GM23338 (cell line): ENCODE measurements around the gene TRIO. TPM values are rescaled to one million over a fixed set of nuclear protein-coding genes. Genes with fewer than 3 reads are reported as not detected.
A peak's percentile ranks its signal among the peaks of the same experiment; 100 is the strongest.

ENCODE experiments used
- ATAC-seq: fragments of 200-7000 bp; cut with Tn5 transposase; 3 replicates; pipeline ENCODE4 v1.9.1; 2020
- DNase-seq: peaks from one replicate; pipeline ENCODE4 v3.0.0-alpha.2; 2015; ENCODE audit warnings: low spot score
- H2AFZ ChIP-seq: fragments of 200-600 bp; sonication (generic); 2 replicates; pipeline ENCODE4 v1.8.0; 2016; ENCODE audit warnings: antibody characterized with exemption, mild to moderate bottlenecking, moderate library complexity
- H3F3A ChIP-seq: fragments of 200-600 bp; sonication (generic); replicated peaks from 2 replicates; pipeline ENCODE4 v1.8.0; 2017; ENCODE audit warnings: antibody characterized with exemption, mixed run types, low read depth
- H3K27ac ChIP-seq: fragments of 200-600 bp; sonication (generic); 2 replicates; pipeline ENCODE4 v1.6.1; 2016; ENCODE audit warnings: low read depth
- H3K27me3 ChIP-seq: fragments of 200-600 bp; sonication (generic); 2 replicates; pipeline ENCODE4 v1.8.0; 2016; ENCODE audit warnings: mild to moderate bottlenecking, mixed run types, moderate library complexity; ENCODE audit not compliant: insufficient read depth
- H3K36me3 ChIP-seq: fragments of 200-600 bp; sonication (generic); 2 replicates; pipeline ENCODE4 v1.8.0; 2016; ENCODE audit warnings: mild to moderate bottlenecking; ENCODE audit not compliant: insufficient read depth
- H3K4me1 ChIP-seq: fragments of 200-600 bp; sonication (generic); 2 replicates; pipeline ENCODE4 v1.8.0; 2016; ENCODE audit warnings: mild to moderate bottlenecking, moderate library complexity; ENCODE audit not compliant: insufficient read depth
- H3K4me2 ChIP-seq: fragments of 200-600 bp; sonication (generic); 2 replicates; pipeline ENCODE4 v1.7.1; 2017; ENCODE audit warnings: mixed run types
- H3K4me3 ChIP-seq: fragments of 200-600 bp; sonication (generic); 2 replicates; pipeline ENCODE4 v1.6.1; 2016; ENCODE audit warnings: mixed run types
- H3K79me2 ChIP-seq: fragments of 200-600 bp; sonication (generic); replicated peaks from 2 replicates; pipeline ENCODE4 v1.8.0; 2017; ENCODE audit warnings: mild to moderate bottlenecking; ENCODE audit not compliant: insufficient read depth
- H3K9me2 ChIP-seq: fragments of 200-600 bp; sonication (generic); 2 replicates; pipeline ENCODE4 v1.8.0; 2017; ENCODE audit not compliant: insufficient read depth
- H4K20me1 ChIP-seq: fragments of 200-600 bp; sonication (generic); replicated peaks from 2 replicates; pipeline ENCODE4 v1.8.0; 2017; ENCODE audit warnings: mild to moderate bottlenecking; ENCODE audit not compliant: insufficient read depth
- H3K27ac Mint-ChIP-seq: 2 replicates; pipeline ENCODE4 v1.8.0; 2020; ENCODE audit warnings: inconsistent platforms, mild to moderate bottlenecking, moderate library complexity, mixed read lengths
- H3K27me3 Mint-ChIP-seq: 3 replicates; pipeline ENCODE4 v1.8.0; 2022; ENCODE audit warnings: low read depth, mild to moderate bottlenecking, moderate library complexity, mixed read lengths, inconsistent platforms; ENCODE audit not compliant: insufficient read depth, poor library complexity
- H3K36me3 Mint-ChIP-seq: 3 replicates; pipeline ENCODE4 v1.8.0; 2021; ENCODE audit warnings: low read depth, mild to moderate bottlenecking, inconsistent platforms, moderate library complexity, mixed read lengths
- H3K4me1 Mint-ChIP-seq: 3 replicates; pipeline ENCODE4 v1.8.0; 2020; ENCODE audit warnings: mild to moderate bottlenecking, inconsistent platforms, mixed read lengths
- H3K4me3 Mint-ChIP-seq: 3 replicates; pipeline ENCODE4 v1.8.0; 2021; ENCODE audit warnings: moderate library complexity, mild to moderate bottlenecking, inconsistent platforms, mixed read lengths
- H3K9me3 Mint-ChIP-seq: 3 replicates; pipeline ENCODE4 v1.8.0; 2020; ENCODE audit warnings: moderate library complexity, mild to moderate bottlenecking, inconsistent platforms, mixed read lengths
- CREB1 ChIP-seq: fragments of 250-450 bp; sonication (Bioruptor Pico); IDR thresholded peaks from 2 replicates; pipeline ENCODE4 v1.5.0; 2020; ENCODE audit warnings: low read depth, mild to moderate bottlenecking, moderate library complexity
- EZH2 ChIP-seq: fragments of 200-600 bp; sonication (generic); IDR thresholded peaks from one replicate; pipeline ENCODE4 v1.8.0; 2017; ENCODE audit warnings: antibody characterized with exemption, mild to moderate bottlenecking, low read depth; ENCODE audit not compliant: unreplicated experiment
- EZH2phosphoT487 ChIP-seq: fragments of 200-600 bp; sonication (generic); IDR thresholded peaks from one replicate; pipeline ENCODE4 v1.8.1; 2018; ENCODE audit warnings: antibody characterized with exemption; ENCODE audit not compliant: unreplicated experiment
- JUNB ChIP-seq: IDR thresholded peaks from one replicate; pipeline ENCODE4 v1.6.1; 2016; ENCODE audit warnings: antibody characterized with exemption; ENCODE audit not compliant: unreplicated experiment
- NANOG ChIP-seq: IDR thresholded peaks from 2 replicates; pipeline ENCODE4 v1.6.1; 2016; ENCODE audit warnings: antibody characterized with exemption, borderline replicate concordance
- STAT1 ChIP-seq: IDR thresholded peaks from one replicate; pipeline ENCODE4 v1.6.1; 2016; ENCODE audit warnings: antibody characterized with exemption; ENCODE audit not compliant: unreplicated experiment
- ZNF114 ChIP-seq: fragments of 250-450 bp; sonication (Bioruptor Pico); IDR thresholded peaks from 2 replicates; pipeline ENCODE4 v1.5.0; 2020; ENCODE audit warnings: mild to moderate bottlenecking, moderate library complexity
- ZNF331 ChIP-seq: fragments of 250-450 bp; sonication (Bioruptor Pico); IDR thresholded peaks from 2 replicates; pipeline ENCODE4 v1.5.0; 2020; ENCODE audit warnings: low read depth, mild to moderate bottlenecking, moderate library complexity
- polyA plus RNA-seq: library from polyadenylated mRNA; unstranded; fragments of >200 nt; fragmentation: Nextera tagmentation; extraction: Ambion mirVana; gene quantifications from 2 replicates; pipeline ENCODE4 v1.2.1, GENCODE V29; 2016
- total RNA-seq: library from RNA; depleted of rRNA; stranded (reverse); fragments of >200 nt; shearing (Covaris generic); gene quantifications from 2 replicates; pipeline ENCODE4 v1.2.3, GENCODE V29; 2014
- TF ChIP-seq, protein P1 (sequence below): IDR thresholded peaks from one replicate; pipeline ENCODE4 v1.6.1; 2018; ENCODE audit warnings: antibody characterized with exemption; ENCODE audit not compliant: unreplicated experiment
- TF ChIP-seq, protein P2 (sequence below): fragments of 250-450 bp; sonication (Bioruptor Pico); IDR thresholded peaks from 2 replicates; pipeline ENCODE4 v1.5.0; 2020; ENCODE audit warnings: mild to moderate bottlenecking, moderate library complexity

TRIO gene
- total and polyA plus RNA-seq, 2 experiments from 2014 or later, result 13.8 to 113 TPM

GRCh38 chr5:14356305-14356704, 213.2 kb downstream of the TRIO start (continued):
- TF ChIP-seq, protein P1, sequence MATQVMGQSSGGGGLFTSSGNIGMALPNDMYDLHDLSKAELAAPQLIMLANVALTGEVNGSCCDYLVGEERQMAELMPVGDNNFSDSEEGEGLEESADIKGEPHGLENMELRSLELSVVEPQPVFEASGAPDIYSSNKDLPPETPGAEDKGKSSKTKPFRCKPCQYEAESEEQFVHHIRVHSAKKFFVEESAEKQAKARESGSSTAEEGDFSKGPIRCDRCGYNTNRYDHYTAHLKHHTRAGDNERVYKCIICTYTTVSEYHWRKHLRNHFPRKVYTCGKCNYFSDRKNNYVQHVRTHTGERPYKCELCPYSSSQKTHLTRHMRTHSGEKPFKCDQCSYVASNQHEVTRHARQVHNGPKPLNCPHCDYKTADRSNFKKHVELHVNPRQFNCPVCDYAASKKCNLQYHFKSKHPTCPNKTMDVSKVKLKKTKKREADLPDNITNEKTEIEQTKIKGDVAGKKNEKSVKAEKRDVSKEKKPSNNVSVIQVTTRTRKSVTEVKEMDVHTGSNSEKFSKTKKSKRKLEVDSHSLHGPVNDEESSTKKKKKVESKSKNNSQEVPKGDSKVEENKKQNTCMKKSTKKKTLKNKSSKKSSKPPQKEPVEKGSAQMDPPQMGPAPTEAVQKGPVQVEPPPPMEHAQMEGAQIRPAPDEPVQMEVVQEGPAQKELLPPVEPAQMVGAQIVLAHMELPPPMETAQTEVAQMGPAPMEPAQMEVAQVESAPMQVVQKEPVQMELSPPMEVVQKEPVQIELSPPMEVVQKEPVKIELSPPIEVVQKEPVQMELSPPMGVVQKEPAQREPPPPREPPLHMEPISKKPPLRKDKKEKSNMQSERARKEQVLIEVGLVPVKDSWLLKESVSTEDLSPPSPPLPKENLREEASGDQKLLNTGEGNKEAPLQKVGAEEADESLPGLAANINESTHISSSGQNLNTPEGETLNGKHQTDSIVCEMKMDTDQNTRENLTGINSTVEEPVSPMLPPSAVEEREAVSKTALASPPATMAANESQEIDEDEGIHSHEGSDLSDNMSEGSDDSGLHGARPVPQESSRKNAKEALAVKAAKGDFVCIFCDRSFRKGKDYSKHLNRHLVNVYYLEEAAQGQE, result no peak
- TF ChIP-seq CREB1 (CRISPR knock-in tag), result no peak
- TF ChIP-seq EZH2, result no peak
- TF ChIP-seq ZNF331, result no peak
- no peak for TF ChIP-seq EZH2phosphoT487

GRCh38 chr5:14357441-14357840, 214.3 kb downstream of the TRIO start:
- H3K79me2 ChIP-seq, result peaks cover 21% of the 10 kb centered on the region
- peaks cover 25% of the 10 kb centered on the region for H3K4me1 ChIP-seq
- Mint-ChIP-seq H3K27me3 (peaks cover 7% of the 10 kb centered on the region), H3K36me3 (peaks cover 24% of the 10 kb centered on the region), H3K4me1 (peaks cover 38% of the 10 kb centered on the region), H3K9me3 (no peaks in the 10 kb centered on the region), H3K27ac (peak overlapping the region; percentile 26; the same call in 1 of the 2 replicates), H3K4me3 (peak overlapping the region; percentile 69)
- no peaks in the 10 kb centered on the region for H3F3A ChIP-seq
- no peaks in the 10 kb centered on the region; the same call in 1 of the 2 replicates for H3K36me3 ChIP-seq
- peak overlapping the region; percentile 50 for H3K4me3 ChIP-seq
- H4K20me1 ChIP-seq, result 0 out of 2 replicates have a peak, but pooled peaks cover 5% of the 10 kb centered on the region
- H3K27ac ChIP-seq, result peak overlapping the region; percentile 83; the same call in 1 of the 2 replicates
- H2AFZ ChIP-seq, result no peak overlapping the region
- H3K4me2 ChIP-seq, result peak overlapping the region; percentile 75
- H3K27me3 ChIP-seq, result no peaks in the 10 kb centered on the region
- ATAC-seq, result peak; percentile 69
- H3K9me2 ChIP-seq, result no peaks in the 10 kb centered on the region
- peak; percentile 38 for DNase-seq
- no peak for TF ChIP-seq NANOG
- TF ChIP-seq ZNF114 (CRISPR knock-in tag), result no peak
- no peak for TF ChIP-seq JUNB
- TF ChIP-seq STAT1, result no peak
- TF ChIP-seq, protein P2, sequence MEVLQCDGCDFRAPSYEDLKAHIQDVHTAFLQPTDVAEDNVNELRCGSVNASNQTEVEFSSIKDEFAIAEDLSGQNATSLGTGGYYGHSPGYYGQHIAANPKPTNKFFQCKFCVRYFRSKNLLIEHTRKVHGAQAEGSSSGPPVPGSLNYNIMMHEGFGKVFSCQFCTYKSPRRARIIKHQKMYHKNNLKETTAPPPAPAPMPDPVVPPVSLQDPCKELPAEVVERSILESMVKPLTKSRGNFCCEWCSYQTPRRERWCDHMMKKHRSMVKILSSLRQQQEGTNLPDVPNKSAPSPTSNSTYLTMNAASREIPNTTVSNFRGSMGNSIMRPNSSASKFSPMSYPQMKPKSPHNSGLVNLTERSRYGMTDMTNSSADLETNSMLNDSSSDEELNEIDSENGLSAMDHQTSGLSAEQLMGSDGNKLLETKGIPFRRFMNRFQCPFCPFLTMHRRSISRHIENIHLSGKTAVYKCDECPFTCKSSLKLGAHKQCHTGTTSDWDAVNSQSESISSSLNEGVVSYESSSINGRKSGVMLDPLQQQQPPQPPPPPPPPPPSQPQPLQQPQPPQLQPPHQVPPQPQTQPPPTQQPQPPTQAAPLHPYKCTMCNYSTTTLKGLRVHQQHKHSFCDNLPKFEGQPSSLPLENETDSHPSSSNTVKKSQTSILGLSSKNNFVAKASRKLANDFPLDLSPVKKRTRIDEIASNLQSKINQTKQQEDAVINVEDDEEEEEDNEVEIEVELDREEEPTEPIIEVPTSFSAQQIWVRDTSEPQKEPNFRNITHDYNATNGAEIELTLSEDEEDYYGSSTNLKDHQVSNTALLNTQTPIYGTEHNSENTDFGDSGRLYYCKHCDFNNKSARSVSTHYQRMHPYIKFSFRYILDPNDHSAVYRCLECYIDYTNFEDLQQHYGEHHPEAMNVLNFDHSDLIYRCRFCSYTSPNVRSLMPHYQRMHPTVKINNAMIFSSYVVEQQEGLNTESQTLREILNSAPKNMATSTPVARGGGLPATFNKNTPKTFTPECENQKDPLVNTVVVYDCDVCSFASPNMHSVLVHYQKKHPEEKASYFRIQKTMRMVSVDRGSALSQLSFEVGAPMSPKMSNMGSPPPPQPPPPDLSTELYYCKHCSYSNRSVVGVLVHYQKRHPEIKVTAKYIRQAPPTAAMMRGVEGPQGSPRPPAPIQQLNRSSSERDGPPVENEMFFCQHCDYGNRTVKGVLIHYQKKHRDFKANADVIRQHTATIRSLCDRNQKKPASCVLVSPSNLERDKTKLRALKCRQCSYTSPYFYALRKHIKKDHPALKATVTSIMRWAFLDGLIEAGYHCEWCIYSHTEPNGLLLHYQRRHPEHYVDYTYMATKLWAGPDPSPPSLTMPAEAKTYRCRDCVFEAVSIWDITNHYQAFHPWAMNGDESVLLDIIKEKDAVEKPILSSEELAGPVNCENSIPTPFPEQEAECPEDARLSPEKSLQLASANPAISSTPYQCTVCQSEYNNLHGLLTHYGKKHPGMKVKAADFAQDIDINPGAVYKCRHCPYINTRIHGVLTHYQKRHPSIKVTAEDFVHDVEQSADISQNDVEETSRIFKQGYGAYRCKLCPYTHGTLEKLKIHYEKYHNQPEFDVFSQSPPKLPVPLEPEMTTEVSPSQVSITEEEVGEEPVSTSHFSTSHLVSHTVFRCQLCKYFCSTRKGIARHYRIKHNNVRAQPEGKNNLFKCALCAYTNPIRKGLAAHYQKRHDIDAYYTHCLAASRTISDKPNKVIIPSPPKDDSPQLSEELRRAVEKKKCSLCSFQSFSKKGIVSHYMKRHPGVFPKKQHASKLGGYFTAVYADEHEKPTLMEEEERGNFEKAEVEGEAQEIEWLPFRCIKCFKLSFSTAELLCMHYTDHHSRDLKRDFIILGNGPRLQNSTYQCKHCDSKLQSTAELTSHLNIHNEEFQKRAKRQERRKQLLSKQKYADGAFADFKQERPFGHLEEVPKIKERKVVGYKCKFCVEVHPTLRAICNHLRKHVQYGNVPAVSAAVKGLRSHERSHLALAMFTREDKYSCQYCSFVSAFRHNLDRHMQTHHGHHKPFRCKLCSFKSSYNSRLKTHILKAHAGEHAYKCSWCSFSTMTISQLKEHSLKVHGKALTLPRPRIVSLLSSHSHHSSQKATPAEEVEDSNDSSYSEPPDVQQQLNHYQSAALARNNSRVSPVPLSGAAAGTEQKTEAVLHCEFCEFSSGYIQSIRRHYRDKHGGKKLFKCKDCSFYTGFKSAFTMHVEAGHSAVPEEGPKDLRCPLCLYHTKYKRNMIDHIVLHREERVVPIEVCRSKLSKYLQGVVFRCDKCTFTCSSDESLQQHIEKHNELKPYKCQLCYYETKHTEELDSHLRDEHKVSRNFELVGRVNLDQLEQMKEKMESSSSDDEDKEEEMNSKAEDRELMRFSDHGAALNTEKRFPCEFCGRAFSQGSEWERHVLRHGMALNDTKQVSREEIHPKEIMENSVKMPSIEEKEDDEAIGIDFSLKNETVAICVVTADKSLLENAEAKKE (CRISPR knock-in tag), result no peak
- TF ChIP-seq CREB1 (CRISPR knock-in tag), result no peak
- no peak for TF ChIP-seq EZH2phosphoT487
- TF ChIP-seq, protein P1, result no peak
